Psoas muscle (tissue), 8 donors: ENCODE results near the gene SLC9B1. TPM values are rescaled to one million over a fixed set of nuclear protein-coding genes. Genes with fewer than 3 reads are reported as not detected.
A peak's percentile ranks its signal among the peaks of the same experiment; 100 is the strongest.

Source experiments
- ATAC-seq, 4 donors: fragments of 200-7000 bp; cut with Tn5 transposase; one replicate each; pipeline ENCODE4 v1.9.1; 2020; ENCODE audit warnings: moderate library complexity in 3 of 4, mild to moderate bottlenecking in 2 of 4
- DNase-seq, 2 donors: peaks; one replicate each; pipeline ENCODE4 v3.0.0-alpha.2; 2020
- H3K27ac ChIP-seq: fragments of 200-600 bp; one replicate; pipeline ENCODE4 v1.8.0; 2022
- H3K27me3 ChIP-seq, 3 donors: fragments of 200-600 bp in 1 of 3; one replicate each; pipeline versions ENCODE4 v1.6.1 to v1.8.0; 2013 to 2022; ENCODE audit warnings: low read length in 2 of 3, mild to moderate bottlenecking in 2 of 3, moderate library complexity in 1 of 3; ENCODE audit not compliant: insufficient read depth in 3 of 3
- H3K36me3 ChIP-seq, 2 donors: fragments of 200-600 bp in 1 of 2; one replicate each; pipeline versions ENCODE4 v1.6.1 to v1.8.0; 2013 to 2022; ENCODE audit warnings: low read depth in 1 of 2, mild to moderate bottlenecking in 1 of 2, moderate library complexity in 1 of 2; ENCODE audit not compliant: insufficient read depth in 1 of 2
- H3K4me1 ChIP-seq: fragments of 200-600 bp; one replicate; pipeline ENCODE4 v1.8.0; 2022
- H3K4me3 ChIP-seq: fragments of 200-600 bp; one replicate; pipeline ENCODE4 v1.8.0; 2022; ENCODE audit warnings: mild to moderate bottlenecking
- H3K9me3 ChIP-seq: fragments of 200-600 bp; one replicate; pipeline ENCODE4 v1.8.0; 2022
- CTCF ChIP-seq: fragments of 200-600 bp; IDR thresholded peaks from one replicate; pipeline ENCODE4 v1.8.0; 2022; ENCODE audit warnings: antibody characterized with exemption
- WGBS, 3 donors: extraction: QIAGEN DNeasy Blood & Tissue Kit; methylation state at CpG; one replicate each; pipeline versions ENCODE4 v1.1.6 to v1.1.7; 2013; 5-methylcytosine and 5-hydroxymethylcytosine counted together
- intact Hi-C, 2 donors: fragments of 100-400 bp; cut with DNase I; formaldehyde crosslinking; loops; one replicate each; pipeline versions ENCODE4 v1.11.0 to v1.14.2; 2022
- polyA plus RNA-seq, 3 donors: library from polyadenylated mRNA; stranded (reverse); fragments of 200-250 nt; gene quantifications; one replicate each; pipeline ENCODE4 v1.2.3, GENCODE V29; 2013
- total RNA-seq, 4 donors: library from RNA; stranded (reverse); fragmentation: NEBNext Ultra II Directional in 2 of 4; extraction: Animal tissue kit (Norgen Biotek cat#: 25700) in 2 of 4; gene quantifications; one replicate each; pipeline versions ENCODE4 v1.2.1 to v1.2.4, GENCODE V29; 2021 to 2023
- donor health status: healthy with polysubstance abuse.
- donor health status: DM: no; HTN: no; CAD: no; lungs with moderate emphysema.
- donor health status: Bipolar disorder and iron deficiency.
- donor health status: healthy.
- donor health status: DM: yes; HTN: yes; CAD: no.
- donor health status: DM: no; HTN: no; CAD: no.
- donor health status: DM: no; HTN: no; CAD: no.
- donor health status: DM: yes; HTN: yes; CAD: no.

Gene SLC9B1
- total and polyA plus RNA-seq, 7 donors: 0.06 to 1.6 (median 0.91) TPM; not detected in 3

DNA sequence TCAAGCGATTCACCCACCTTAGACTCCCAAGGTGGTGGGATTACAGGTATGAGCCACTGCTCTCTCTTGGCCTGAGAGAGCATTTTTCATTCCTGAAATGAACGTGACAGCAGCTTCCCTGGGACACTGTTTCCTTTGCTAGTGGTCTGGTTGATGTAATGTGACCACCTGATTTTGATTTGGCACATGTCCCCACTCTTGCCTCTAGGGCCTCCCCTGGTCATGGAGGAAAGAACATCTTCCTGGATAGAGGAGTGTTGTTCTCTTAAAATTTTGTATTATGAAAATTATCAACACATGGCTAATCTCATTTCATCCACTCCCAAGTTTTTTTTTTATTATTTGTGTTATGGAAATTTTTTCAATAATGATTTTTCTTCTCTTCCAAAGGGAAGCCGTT, 33.3 kb upstream of the SLC9B1 start:
- DNase-seq (no peak), ATAC-seq (no peak)
- H3K36me3 ChIP-seq: peaks cover 0 to 25% of the 10 kb centered on the region in 2 donors
- no peaks in the 10 kb centered on the region for H3K9me3 ChIP-seq
- no peaks in the 10 kb centered on the region for H3K27me3 ChIP-seq
- no peak for TF ChIP-seq CTCF
- H3K4me3 ChIP-seq: no peak overlapping the region
- no peaks in the 10 kb centered on the region for H3K4me1 ChIP-seq
- intact Hi-C loops: no loop called here
- no peak overlapping the region for H3K27ac ChIP-seq
- WGBS, 3 donors: 71 to 81% (median 77%) methylated on average over 3 of the region's 3 CpGs

GRCh38 chr4:103052145-103052544, 32.6 kb upstream of the SLC9B1 start:
- Histone ChIP-seq H3K4me1 (no peaks in the 10 kb centered on the region), H3K4me3 (no peak overlapping the region), H3K9me3 (no peaks in the 10 kb centered on the region), H3K27me3 (no peaks in the 10 kb centered on the region), H3K36me3 (peaks cover 0 to 22% of the 10 kb centered on the region in 2 donors), H3K27ac (no peak overlapping the region)
- no peak for TF ChIP-seq CTCF
- intact Hi-C loops: no loop called here
- DNase-seq (no peak), ATAC-seq (no peak)
- WGBS, 3 donors: 93 to 97% (median 94%) methylated on average over 3 of the region's 3 CpGs

DNA sequence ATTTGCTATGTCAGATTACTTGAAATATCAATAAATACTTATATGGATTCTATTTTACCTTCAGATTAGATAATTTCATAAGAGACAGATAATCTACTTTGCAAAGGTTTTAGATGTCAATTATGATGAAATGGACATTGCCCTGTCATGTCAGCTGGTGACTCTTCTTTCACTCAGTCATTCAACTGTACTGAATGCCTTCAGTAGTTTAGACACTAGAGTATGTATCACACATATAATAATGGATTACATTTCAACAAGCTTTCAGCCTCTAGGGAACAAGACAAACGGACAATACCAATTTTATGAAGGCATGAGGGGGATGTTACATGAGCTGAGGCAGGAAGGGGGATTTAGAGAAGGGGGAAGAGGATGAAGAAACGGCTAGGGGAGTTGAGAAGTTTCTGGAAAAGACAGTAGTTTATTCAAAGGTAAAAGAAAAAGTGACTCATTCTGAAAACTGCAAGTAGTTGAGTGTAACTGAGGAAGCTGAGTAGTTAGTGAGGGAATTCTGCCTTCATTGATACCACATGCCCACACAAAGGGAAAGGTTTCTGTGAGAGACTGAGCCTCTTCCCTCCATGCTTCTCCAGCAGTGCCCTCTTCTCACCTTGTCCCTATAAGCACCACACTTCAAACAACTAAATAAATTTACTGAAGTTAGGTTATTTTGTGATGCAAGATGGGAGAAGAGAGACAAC, 31.4 kb upstream of the SLC9B1 start:
- no peak for DNase-seq
- intact Hi-C loops: no loop called here
- H3K27me3 ChIP-seq: no peaks in the 10 kb centered on the region
- TF ChIP-seq CTCF: no peak
- no peaks in the 10 kb centered on the region for H3K9me3 ChIP-seq
- WGBS, 3 donors: 31 to 40% (median 33%) methylated on average over 2 of the region's 2 CpGs
- peaks cover 0 to 22% of the 10 kb centered on the region in 2 donors for H3K36me3 ChIP-seq
- H3K4me1 ChIP-seq: no peaks in the 10 kb centered on the region
- H3K27ac ChIP-seq: no peak overlapping the region
- ATAC-seq: peak in 1 of 4 donors; percentile 56
- H3K4me3 ChIP-seq: no peak overlapping the region

GRCh38 chr4:103046416-103047290, 27.1 kb upstream of the SLC9B1 start:
- 39 to 44% (median 42%) methylated on average over 5 of the region's 5 CpGs for WGBS, 3 donors
- Histone ChIP-seq H3K27me3 (no peaks in the 10 kb centered on the region), H3K4me1 (no peaks in the 10 kb centered on the region), H3K27ac (no peak overlapping the region), H3K9me3 (no peaks in the 10 kb centered on the region), H3K4me3 (no peak overlapping the region), H3K36me3 (peaks cover 0 to 44% of the 10 kb centered on the region in 2 donors)
- peak; percentile 62 for TF ChIP-seq CTCF
- peak; percentile 55 to 83 (median 78) for ATAC-seq
- DNase-seq: no peak
- intact Hi-C loops: loop anchor here (5.0 to 10.0 kb wide), 2 partner anchors 48 to 51 kb away; partner anchors contain the start of gene BDH2 (in 2 of the 2)
